ENCODE measurements around the gene RILPL2.
A peak's percentile ranks its signal among the peaks of the same experiment; 100 is the strongest.
"Not testable (repeated sequence)": the region's sequence is repeated elsewhere in the genome, so short reads cannot be mapped to it uniquely, and the experiment has no call there.

The RILPL2 gene

GRCh38 chr12:123401753-123402683 lies 34.5 kb downstream of the RILPL2 start:
- DNase-seq (ENCODE audit: low spot score): no peak

DNA sequence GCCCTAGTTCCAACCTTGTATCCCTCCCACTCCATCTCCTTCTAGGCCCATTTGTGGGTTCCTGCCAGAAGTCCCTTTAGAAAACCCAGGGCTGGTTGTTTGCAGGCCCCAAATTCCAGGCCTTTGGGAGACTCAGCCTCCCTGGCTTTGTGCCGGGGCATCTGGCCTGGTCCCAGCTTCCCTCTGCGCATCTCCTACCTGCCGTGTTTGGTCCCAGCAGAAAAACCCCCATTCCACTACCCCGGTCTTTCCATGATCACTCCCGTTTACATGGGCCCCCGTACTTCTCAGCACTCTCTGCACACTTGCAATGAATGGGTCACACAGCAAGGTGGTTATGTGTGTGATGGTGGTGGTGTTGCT lies 37.2 kb downstream of the RILPL2 start:
- DNase-seq (ENCODE audit: low spot score): no peak

DNA sequence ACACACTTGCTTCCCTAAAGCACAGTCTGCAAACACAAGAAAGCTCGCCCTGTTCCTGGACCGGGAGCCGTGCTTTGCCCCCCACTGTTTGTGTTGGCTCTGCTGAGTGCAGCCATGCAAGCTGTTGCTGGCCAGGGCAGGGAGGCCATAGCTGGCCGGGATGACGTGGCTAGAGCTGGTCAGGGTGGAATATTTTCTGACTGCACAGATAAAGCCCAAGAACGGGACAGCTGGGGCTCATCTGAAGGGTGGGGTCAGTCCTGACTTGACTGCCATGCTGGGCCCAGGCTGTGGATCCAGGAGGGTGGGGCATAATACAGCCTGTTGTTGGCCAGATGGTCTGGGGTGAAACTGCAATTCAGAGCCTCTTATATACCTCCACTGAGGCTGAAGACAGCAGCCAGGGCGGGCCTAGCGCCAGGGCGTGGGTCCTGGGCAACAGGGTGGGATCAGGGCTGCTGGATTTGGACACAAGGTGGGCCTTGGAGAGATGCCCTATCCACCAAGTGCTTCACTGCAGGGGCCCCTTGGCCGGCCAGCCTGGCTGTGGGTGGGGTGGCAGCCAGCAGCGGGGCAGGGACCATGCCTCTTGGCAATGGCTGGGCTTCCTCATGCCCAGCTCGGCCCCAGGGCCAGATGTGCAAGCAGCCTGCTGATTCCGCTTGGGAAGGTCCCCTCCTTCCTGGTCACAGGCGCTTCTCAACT lies 37.8 kb downstream of the RILPL2 start:
- no peak for DNase-seq (ENCODE audit: low spot score)

DNA sequence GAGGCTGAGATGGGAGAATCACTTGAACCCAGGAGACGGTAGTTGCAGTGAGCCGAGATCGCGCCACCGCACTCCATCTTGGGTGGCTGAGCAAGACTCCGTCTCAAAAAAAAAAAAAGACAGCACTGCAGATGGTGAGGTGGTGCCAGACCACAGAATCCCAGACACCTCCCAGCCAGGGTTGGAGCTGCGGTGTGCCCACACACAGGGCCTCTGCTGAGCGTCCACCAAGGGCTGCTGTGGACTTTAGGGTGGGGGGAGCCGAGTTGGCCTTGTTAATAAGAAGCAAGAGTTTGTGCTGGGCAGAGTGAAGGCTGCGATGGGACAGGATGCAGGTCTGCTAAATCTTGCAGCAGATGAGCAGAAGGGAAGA lies 38.3 kb downstream of the RILPL2 start:
- no peak for DNase-seq (ENCODE audit: low spot score)

DNA sequence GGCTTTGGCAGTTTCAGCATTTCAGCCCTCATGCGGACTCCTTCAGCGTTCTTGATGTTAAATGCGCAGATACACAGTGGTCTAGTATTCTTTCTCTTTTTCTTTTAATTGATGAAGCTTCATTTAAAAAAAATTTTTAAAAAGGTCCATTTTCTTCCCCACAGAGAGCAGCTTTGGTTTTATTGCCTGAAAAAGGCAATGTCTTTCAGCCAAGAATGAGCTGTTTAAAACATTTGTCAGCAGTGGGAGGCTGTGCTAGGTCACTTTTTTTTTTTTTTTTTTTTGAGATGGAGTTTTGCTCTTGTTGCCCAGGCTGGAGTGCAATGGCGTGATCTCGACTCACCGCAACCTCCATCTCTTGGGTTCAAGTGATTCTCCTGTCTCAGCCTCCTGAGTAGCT lies 39.1 kb downstream of the RILPL2 start:
- no peak for DNase-seq (ENCODE audit: low spot score)

- DNase-seq (ENCODE audit: low spot score): no peak
Observed at GRCh38 chr12:123396954-123397353, 39.5 kb downstream of the RILPL2 start.

GRCh38 chr12:123396543-123396942 lies 39.9 kb downstream of the RILPL2 start:
- no peak for DNase-seq (ENCODE audit: low spot score)

DNA sequence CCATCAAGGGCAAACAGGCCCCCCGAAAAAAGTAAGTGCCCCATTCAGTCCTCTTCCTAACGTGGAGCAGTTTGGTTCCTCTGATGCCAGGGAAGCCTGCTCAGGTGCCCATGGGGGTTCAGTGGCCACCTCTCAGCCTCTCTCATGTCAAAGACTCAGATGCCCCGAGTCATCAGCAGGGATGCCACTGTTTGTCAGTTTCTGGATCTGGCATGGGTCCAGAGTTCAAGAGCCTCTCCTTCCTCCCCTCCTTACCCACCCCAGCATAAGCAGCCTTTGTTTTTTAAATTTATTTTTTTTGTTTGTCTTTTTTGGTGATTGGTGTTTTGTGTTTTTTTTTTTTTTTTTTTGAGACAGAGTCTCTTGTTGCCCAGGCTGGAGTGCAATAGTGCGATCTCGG lies 41.2 kb downstream of the RILPL2 start:
- DNase-seq (ENCODE audit: low spot score): no peak

DNA sequence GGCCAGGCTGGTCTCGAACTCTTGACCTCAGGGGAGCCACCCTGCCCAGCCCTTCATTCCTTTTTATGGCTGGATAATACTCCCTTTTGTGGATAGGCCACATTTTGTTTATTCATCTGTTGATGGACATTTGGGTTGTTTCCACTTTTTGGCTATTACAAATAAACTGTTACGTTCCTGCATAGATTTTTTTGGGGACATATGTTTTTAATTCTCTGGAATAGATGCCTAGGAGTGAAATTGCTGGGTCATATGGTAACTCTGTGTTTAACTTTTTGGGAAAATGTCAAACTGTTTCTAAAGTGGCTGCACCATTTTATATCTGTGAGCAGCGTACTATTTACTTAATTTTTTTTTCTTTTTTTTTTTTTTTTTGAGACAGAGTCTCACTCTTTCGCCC lies 42.7 kb downstream of the RILPL2 start:
- DNase-seq (ENCODE audit: low spot score): no peak

DNA sequence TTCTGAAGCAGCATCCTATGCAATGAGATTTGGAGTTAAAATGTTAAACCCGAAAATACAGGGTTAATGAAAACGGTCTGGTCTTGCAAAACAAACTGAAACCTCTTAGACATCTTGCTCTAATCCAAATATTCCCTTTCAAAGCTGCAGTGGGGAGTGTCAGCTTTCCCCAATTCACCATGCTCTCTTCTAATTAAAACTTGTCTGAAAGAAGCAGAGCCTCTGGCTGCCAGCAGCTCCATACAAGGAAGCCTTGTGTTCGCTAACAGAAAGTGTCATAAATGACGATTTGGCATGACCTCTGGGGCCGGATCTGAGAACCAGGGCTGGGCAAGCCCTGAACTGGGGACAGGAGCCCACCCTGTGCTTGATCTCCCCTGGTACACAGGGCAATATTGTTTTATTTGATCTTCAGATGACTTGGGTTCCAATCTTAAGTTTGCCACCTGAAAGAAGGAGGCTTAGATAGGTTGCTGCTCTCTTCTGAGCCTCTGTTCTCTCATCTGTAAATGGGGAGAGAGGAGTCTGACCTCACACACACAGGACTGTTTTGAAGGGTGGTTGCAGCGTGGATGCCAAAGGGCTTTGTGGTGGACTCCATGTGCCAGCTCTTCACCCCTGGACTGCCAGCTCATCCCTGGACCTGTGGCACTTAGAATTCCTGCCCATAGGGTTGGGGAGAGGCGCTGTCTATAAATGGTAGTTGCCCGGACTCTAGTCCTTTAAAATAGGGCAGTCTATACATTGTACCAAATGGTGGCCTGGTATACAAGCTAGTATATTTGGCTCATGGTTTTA lies 44.7 kb downstream of the RILPL2 start:
- no peak for DNase-seq (ENCODE audit: low spot score)

DNA sequence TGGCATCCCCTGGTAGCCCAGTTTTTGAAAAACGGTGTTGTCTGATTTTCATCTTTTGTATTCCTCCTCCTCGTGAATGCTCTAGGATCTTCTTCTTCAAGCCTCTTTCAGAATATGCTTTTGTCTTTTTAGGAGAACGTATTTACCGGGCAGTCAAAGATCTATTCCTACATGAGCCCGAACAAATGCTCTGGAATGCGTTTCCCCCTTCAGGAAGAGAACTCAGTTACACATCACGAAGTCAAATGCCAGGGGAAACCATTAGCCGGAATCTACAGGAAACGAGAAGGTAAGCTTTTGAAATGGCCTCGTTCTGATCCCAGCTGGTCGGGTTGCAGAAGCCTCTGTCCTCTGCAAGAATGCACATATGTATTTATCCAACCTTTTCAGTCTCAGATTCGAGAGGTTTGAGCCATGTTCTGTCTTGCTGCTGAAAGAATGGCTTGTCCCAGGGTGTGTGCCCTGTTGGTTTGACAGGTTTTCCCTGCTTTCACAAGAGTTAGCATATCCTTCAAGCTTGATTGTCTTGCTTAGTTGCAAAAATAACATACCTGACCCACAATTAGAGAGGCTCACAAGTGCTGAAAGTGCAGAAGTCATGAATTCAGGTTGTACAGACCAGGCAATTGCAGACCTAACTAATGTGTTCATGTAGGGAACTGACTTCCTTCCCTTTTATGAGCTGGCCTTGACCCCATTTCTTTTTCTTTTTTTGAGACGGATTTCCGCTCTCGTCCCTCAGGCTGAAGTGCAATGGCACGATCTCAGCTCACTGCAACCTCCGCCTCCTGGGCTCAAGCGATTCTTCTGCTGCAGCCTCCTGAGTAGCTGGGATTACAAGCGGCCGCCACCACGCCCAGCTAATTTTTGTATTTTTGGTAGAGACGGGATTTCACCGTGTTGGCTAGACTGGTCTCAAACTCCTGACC lies 45.7 kb downstream of the RILPL2 start:
- no peak for DNase-seq (ENCODE audit: low spot score)

DNA sequence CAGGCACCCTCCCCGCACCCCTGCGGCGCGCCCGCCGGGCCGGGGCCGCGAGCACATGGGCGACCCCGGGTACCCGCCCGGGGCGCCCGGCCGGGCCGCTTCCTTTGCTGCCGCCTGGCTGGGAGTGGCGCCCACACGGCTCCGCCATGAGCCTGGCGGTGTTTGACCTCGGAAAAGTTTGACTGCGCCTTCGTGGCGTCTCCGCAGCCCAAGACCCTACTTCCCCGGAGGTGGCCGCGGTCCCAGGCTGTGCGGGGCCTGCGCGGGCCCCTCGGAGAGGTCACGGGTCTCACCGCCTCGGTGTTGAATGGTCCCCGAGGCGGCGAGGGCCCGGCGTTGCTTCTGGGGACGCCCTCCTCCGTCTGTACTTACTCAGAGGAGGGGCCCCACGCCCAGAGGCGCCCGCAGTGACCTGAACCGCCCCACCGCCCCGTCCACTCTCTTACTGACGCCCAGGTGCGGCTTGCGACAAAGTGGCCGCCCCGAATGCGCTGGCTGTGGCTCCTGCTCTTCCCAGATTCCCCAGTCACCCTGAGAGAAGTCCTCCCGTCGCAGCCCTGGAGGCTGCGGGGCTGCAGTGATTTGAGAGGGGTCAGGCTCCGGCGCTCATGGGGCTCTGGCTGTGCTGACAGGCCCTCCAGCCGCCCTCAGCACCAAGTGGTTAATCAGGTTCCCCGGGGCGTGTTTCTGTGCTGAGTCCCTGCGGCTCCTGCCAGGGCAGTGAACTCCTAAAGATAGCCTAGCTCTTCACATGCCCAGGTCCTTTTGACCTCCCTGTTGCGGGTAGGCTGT lies 46.7 kb downstream of the RILPL2 start:
- peak; percentile 75 for DNase-seq (ENCODE audit: low spot score)

DNA sequence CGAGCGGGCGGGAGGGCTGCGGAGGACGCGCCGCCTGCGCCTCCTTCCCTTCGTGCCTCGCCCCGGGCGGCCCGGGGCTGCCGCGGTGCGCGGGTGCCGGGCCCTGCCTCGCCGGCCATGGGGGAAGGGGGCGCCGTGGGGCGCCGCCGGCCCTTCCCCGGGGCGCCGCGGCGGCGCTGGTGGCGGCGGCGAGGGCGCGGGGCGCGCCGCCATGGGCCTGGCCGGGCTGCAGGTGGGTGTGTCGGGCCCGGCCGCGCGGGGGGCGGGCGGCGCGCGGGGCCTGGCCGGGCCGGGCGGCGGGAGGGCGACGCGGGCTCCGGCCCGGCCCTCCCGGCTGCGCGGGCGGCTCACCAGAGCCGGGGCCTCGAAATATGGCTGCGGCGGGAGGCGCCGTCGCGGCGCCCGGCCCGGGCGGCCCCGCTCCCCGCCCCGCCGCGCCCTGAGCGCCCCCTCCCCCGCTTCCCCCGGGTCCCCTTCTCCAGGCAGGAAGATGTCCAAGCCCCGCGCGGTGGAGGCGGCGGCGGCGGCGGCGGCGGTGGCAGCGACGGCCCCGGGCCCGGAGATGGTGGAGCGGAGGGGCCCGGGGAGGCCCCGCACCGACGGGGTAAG lies 47.4 kb downstream of the RILPL2 start:
- DNase-seq (ENCODE audit: low spot score): peak; percentile 80

DNA sequence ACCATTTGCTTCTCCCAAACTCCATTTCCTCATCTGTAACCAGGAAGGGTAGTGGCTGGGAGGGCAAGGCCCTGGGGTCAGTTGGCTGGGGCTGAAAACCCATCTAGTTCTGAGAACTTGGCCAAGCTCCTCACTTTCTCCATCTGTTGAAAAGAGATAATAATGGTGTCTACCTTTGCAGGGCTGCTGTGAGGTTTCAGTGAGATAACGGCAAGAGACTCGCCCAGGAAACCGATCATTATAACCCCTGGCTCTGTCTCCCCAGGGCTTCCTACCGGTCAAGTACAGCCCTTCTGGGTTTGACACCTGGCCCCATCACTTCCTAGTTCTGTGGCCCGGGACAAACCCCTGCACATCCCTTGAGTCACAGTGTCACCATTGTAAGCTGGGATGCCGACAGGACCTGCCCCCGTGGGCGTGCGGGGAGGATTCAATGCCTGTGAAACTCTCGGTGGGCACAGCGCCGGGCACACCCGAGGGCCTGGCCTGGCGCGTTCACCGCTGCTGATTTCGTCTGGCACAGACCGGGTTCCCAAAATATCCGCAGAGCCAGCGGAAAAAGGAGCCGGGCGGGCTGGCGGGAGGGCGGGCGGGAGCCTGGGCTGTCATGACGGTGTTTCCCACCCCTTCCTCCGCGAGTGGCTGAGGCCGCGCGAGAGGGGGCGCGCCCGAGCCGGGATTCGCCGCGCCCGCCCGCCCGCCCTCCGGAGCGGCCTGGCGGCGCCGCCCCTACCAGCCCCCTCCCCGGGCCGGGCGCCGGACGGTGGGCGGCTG lies 48.1 kb downstream of the RILPL2 start:
- peak; percentile 95 for DNase-seq (ENCODE audit: low spot score)

- DNase-seq (ENCODE audit: low spot score): no peak
Observed at GRCh38 chr12:123387508-123388176, 48.8 kb downstream of the RILPL2 start.

GRCh38 chr12:123385536-123385935 lies 50.9 kb downstream of the RILPL2 start:
- DNase-seq (ENCODE audit: low spot score): not testable (repeated sequence)

DNA sequence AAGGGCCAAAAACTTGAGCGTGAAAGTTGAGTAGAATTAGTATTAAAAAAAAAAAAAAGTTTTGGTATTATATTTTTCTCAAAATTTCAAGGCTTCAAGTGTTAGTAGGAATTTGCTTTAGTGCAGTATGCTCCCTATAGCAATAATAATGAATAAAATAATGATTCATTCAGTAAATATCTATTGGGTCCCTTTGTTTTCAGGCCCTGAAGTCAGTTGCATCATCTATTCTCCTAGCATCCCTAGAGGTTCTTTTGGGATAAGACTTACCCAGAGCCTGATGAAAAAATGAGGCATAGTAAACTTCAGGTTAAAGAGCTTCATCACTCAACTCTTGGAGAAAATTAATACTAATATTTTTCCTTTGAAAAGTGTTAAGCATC lies 51.5 kb downstream of the RILPL2 start:
- DNase-seq (ENCODE audit: low spot score): no peak

GRCh38 chr12:123384318-123384993 lies 52.0 kb downstream of the RILPL2 start:
- no peak for DNase-seq (ENCODE audit: low spot score)
